GM23248 (cell line): Measurements from ENCODE around the gene DYNLT5.

Source experiments
- EZH2 ChIP-seq: fragments of 200-600 bp; sonication (generic); IDR thresholded peaks from 2 replicates; pipeline ENCODE4 v1.6.1; 2018; ENCODE audit warnings: antibody characterized with exemption, mild to moderate bottlenecking; ENCODE audit not compliant: insufficient read depth, poor library complexity, severe bottlenecking
- EZH2phosphoT487 ChIP-seq: fragments of 200-600 bp; sonication (generic); IDR thresholded peaks from 2 replicates; pipeline ENCODE4 v1.6.1; 2018; ENCODE audit warnings: antibody characterized with exemption, moderate library complexity, mild to moderate bottlenecking, low read depth; ENCODE audit not compliant: insufficient read depth

DNA sequence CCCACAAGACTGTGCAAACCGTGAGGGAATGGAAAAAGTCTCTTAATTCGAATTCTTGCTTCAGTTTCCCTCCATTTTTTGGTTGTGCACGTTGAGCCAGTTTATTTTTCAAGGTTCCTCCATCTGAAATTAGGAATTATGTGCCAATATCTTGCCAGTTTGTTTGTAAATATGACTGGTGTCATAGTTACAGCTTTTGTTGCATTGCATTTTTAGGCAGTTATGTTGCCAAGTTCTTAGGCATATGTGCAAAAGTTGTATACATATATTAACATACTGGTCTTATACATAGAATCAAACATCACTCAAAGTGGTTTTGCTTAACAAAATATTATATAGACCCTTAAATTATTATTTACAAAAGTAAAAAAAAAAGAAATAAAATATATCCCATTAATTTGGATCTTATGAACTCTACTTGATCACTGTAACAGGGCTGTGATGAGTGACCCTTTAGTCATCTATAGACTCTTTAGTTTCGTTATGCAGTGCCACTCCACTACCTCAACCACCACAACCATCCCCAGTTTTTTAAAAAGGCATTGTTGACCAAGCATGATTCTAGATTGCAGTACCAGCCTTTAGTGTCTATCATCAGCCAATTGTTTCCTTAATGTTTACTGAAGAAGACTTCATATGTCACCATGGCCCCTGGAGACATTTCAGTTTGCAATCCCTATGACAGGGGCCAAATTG is 20.9 kb upstream of the DYNLT5 start:
- TF ChIP-seq EZH2 (no peak), EZH2phosphoT487 (no peak)
